H9 (cell line): ENCODE results near the gene KIAA0513. TPM values are rescaled to one million over a fixed set of nuclear protein-coding genes. Genes with fewer than 3 reads are reported as not detected.

Experiments
- DNase-seq: peaks from one replicate; pipeline ENCODE4 v3.0.0-alpha.2; 2017
- H2AFZ ChIP-seq: one replicate; pipeline ENCODE4 v1.6.1; 2013; ENCODE audit warnings: mild to moderate bottlenecking, low read length, control low read depth, moderate library complexity
- H2AK5ac ChIP-seq: 2 replicates; pipeline ENCODE4 v1.6.1; 2013; ENCODE audit warnings: low read length, control low read depth, mixed read lengths; ENCODE audit not compliant: insufficient read length
- H2BK120ac ChIP-seq: one replicate; pipeline ENCODE4 v1.6.1; 2013; ENCODE audit warnings: low read depth, mild to moderate bottlenecking, low read length, control low read depth, inconsistent platforms; ENCODE audit not compliant: poor library complexity, severe bottlenecking
- H2BK12ac ChIP-seq: 2 replicates; pipeline ENCODE4 v1.6.1; 2013; ENCODE audit warnings: low read length, control low read depth, mixed read lengths, low read depth; ENCODE audit not compliant: insufficient read length
- H2BK15ac ChIP-seq: 2 replicates; pipeline ENCODE4 v1.6.1; 2013; ENCODE audit warnings: low read depth, low read length, control low read depth
- H2BK20ac ChIP-seq: one replicate; pipeline ENCODE4 v1.6.1; 2013; ENCODE audit warnings: low read depth, mild to moderate bottlenecking, low read length, control low read depth, inconsistent platforms; ENCODE audit not compliant: poor library complexity, severe bottlenecking
- H2BK5ac ChIP-seq: 2 replicates; pipeline ENCODE4 v1.6.1; 2013; ENCODE audit warnings: low read length, control low read depth, mixed read lengths; ENCODE audit not compliant: insufficient read length
- H3K14ac ChIP-seq: 2 replicates; pipeline ENCODE4 v1.6.1; 2013; ENCODE audit warnings: low read length, control low read depth; ENCODE audit not compliant: insufficient read depth
- H3K18ac ChIP-seq: 2 replicates; pipeline ENCODE4 v1.6.1; 2013; ENCODE audit warnings: low read depth, mild to moderate bottlenecking, mixed read lengths, low read length, control low read depth; ENCODE audit not compliant: insufficient read length
- H3K23ac ChIP-seq: 2 replicates; pipeline ENCODE4 v1.6.1; 2013; ENCODE audit warnings: low read length, control low read depth, mixed read lengths, low read depth; ENCODE audit not compliant: insufficient read length
- H3K23me2 ChIP-seq: 2 replicates; pipeline ENCODE4 v1.6.1; 2013; ENCODE audit warnings: low read depth, mild to moderate bottlenecking, mixed read lengths, low read length, control low read depth; ENCODE audit not compliant: insufficient read length, poor library complexity, severe bottlenecking
- H3K27ac ChIP-seq: 2 replicates; pipeline ENCODE4 v1.5.1; 2013; ENCODE audit warnings: low read length, control low read depth, mixed read lengths, low read depth; ENCODE audit not compliant: insufficient read length
- H3K27me3 ChIP-seq: 2 replicates; pipeline ENCODE4 v1.6.1; 2013; ENCODE audit warnings: low read length, control low read depth, inconsistent platforms; ENCODE audit not compliant: insufficient read depth
- H3K4ac ChIP-seq: 2 replicates; pipeline ENCODE4 v1.6.1; 2013; ENCODE audit warnings: low read depth, mild to moderate bottlenecking, control low read depth, inconsistent platforms, low read length, moderate library complexity
- H3K4me1 ChIP-seq: 2 replicates; pipeline ENCODE4 v1.6.1; 2013; ENCODE audit warnings: low read length, control low read depth, inconsistent platforms; ENCODE audit not compliant: insufficient read depth
- H3K4me2 ChIP-seq: 2 replicates; pipeline ENCODE4 v1.6.1; 2013; ENCODE audit warnings: low read length, control low read depth, mixed read lengths; ENCODE audit not compliant: insufficient read length, insufficient read depth
- H3K56ac ChIP-seq: 2 replicates; pipeline ENCODE4 v1.6.1; 2013; ENCODE audit warnings: low read depth, mild to moderate bottlenecking, mixed read lengths, low read length, control low read depth; ENCODE audit not compliant: insufficient read length
- H3K79me1 ChIP-seq: 2 replicates; pipeline ENCODE4 v1.6.1; 2013; ENCODE audit warnings: low read depth, mild to moderate bottlenecking, moderate library complexity, low read length, control low read depth, inconsistent platforms; ENCODE audit not compliant: insufficient read depth, poor library complexity, severe bottlenecking
- H3K79me2 ChIP-seq: 2 replicates; pipeline ENCODE4 v1.6.1; 2013; ENCODE audit warnings: low read length, control low read depth, inconsistent platforms; ENCODE audit not compliant: insufficient read depth
- H3K9ac ChIP-seq: 2 replicates; pipeline ENCODE4 v1.6.1; 2013; ENCODE audit warnings: low read length, control low read depth, mixed read lengths; ENCODE audit not compliant: insufficient read length; ENCODE audit errors: extremely low read depth
- H3K9me3 ChIP-seq: one replicate; pipeline ENCODE4 v1.6.1; 2013; ENCODE audit warnings: low read depth, low read length, inconsistent platforms; ENCODE audit not compliant: control insufficient read depth
- H3T11ph ChIP-seq: one replicate; pipeline ENCODE4 v1.6.1; 2013; ENCODE audit warnings: mild to moderate bottlenecking, low read length, control low read depth, inconsistent platforms
- H4K20me1 ChIP-seq: one replicate; pipeline ENCODE4 v1.6.1; 2013; ENCODE audit not compliant: control insufficient read depth, insufficient read length, insufficient read depth
- H4K5ac ChIP-seq: 2 replicates; pipeline ENCODE4 v1.6.1; 2013; ENCODE audit warnings: low read depth, mild to moderate bottlenecking, mixed read lengths, low read length, control low read depth; ENCODE audit not compliant: insufficient read length
- H4K8ac ChIP-seq: replicated peaks from 2 replicates; pipeline ENCODE4 v1.6.1; 2013; ENCODE audit warnings: low read length, control low read depth, mixed read lengths, low read depth; ENCODE audit not compliant: insufficient read length
- H4K91ac ChIP-seq: 2 replicates; pipeline ENCODE4 v1.6.1; 2013; ENCODE audit warnings: low read depth, mild to moderate bottlenecking, moderate library complexity, mixed read lengths, low read length, control low read depth; ENCODE audit not compliant: insufficient read length
- H3K27ac Mint-ChIP-seq, 3 experiments: 2 replicates in 2 of 3; 3 replicates in 1 of 3; pipeline ENCODE4 v1.8.0; 2020 to 2021; ENCODE audit warnings: mixed read lengths in 3 of 3, mild to moderate bottlenecking in 1 of 3, moderate library complexity in 1 of 3
- H3K27me3 Mint-ChIP-seq: 2 replicates; pipeline ENCODE4 v1.8.0; 2021; ENCODE audit warnings: low read depth, mild to moderate bottlenecking, moderate library complexity, mixed read lengths
- H3K36me3 Mint-ChIP-seq, 3 experiments: 2 replicates in 2 of 3; 3 replicates in 1 of 3; pipeline ENCODE4 v1.8.0; 2020 to 2021; ENCODE audit warnings: low read depth in 3 of 3, mixed read lengths in 3 of 3; ENCODE audit not compliant: insufficient read depth in 1 of 3
- H3K4me1 Mint-ChIP-seq, 2 experiments: 2 replicates each; pipeline ENCODE4 v1.8.0; 2020; ENCODE audit warnings: mixed read lengths in 2 of 2
- H3K4me3 Mint-ChIP-seq, 2 experiments: 2 replicates in 1 of 2; 3 replicates in 1 of 2; pipeline ENCODE4 v1.8.0; 2020 to 2021; ENCODE audit warnings: mild to moderate bottlenecking in 2 of 2, mixed read lengths in 2 of 2, moderate library complexity in 1 of 2
- H3K9me3 Mint-ChIP-seq, 2 experiments: 2 replicates in 1 of 2; 3 replicates in 1 of 2; pipeline ENCODE4 v1.8.0; 2020; ENCODE audit warnings: mild to moderate bottlenecking in 2 of 2, mixed read lengths in 2 of 2, moderate library complexity in 1 of 2
- CTCF ChIP-seq: fragments of 200-600 bp; sonication (generic); conservative IDR thresholded peaks from 3 replicates; pipeline ENCODE4 v1.8.0; 2021; ENCODE audit warnings: antibody characterized with exemption, mild to moderate bottlenecking
- WGBS: extraction: QIAGEN DNeasy Blood & Tissue Kit; methylation state at CpG from one replicate; pipeline ENCODE4 v1.1.7; 2013; ENCODE audit warnings: missing lambda C conversion rate, low lambda C conversion rate, mixed read lengths; ENCODE audit not compliant: insufficient read length; ENCODE audit errors: extremely low coverage; 5-methylcytosine and 5-hydroxymethylcytosine counted together
- total RNA-seq: library from RNA; stranded (reverse); gene quantifications from 2 replicates; pipeline ENCODE4 v1.2.1, GENCODE V29; 2021

KIAA0513 gene
- total RNA-seq, 1 experiment from 2014 or later, result 4.7 TPM

- no peak overlapping the region for H2BK5ac ChIP-seq
- Mint-ChIP-seq H3K27ac (no peak overlapping the region), H3K9me3 (no peaks in the 10 kb centered on the region), H3K4me1 (peaks cover 3 to 4% of the 10 kb centered on the region in 2 experiments; a peak in 1 of 4 replicates), H3K4me3 (no peak overlapping the region), H3K27me3 (peaks cover 15% of the 10 kb centered on the region), H3K36me3 (no peaks in the 10 kb centered on the region)
- H2AK5ac ChIP-seq, result no peak overlapping the region
- H3K56ac ChIP-seq, result no peak overlapping the region
- no peaks in the 10 kb centered on the region for H3K79me1 ChIP-seq
- H3K9ac ChIP-seq, result no peak overlapping the region
- no peak overlapping the region for H3K27ac ChIP-seq
- H3K23me2 ChIP-seq, result no peaks in the 10 kb centered on the region
- H3K23ac ChIP-seq, result no peak overlapping the region
- WGBS, result no CpG with 5 or more reads among the region's 5 CpGs
- H2BK120ac ChIP-seq, result no peak overlapping the region
- H4K5ac ChIP-seq, result no peak overlapping the region
- H3K27me3 ChIP-seq, result no peaks in the 10 kb centered on the region
- no peak overlapping the region for H2AFZ ChIP-seq
- H4K20me1 ChIP-seq, result no peaks in the 10 kb centered on the region
- DNase-seq, result no peak
- no peak overlapping the region for H3K4ac ChIP-seq
- H2BK20ac ChIP-seq, result no peak overlapping the region
- H3K14ac ChIP-seq, result no peak overlapping the region
- no peaks in the 10 kb centered on the region for H3K9me3 ChIP-seq
- no peak overlapping the region for H2BK15ac ChIP-seq
- no peak for TF ChIP-seq CTCF
- H2BK12ac ChIP-seq, result no peak overlapping the region
- no peak overlapping the region for H3T11ph ChIP-seq
- no peaks in the 10 kb centered on the region; the same call in 1 of the 2 replicates for H3K4me1 ChIP-seq
- no peak overlapping the region for H4K8ac ChIP-seq
- no peaks in the 10 kb centered on the region for H3K79me2 ChIP-seq
- no peak overlapping the region for H3K18ac ChIP-seq
- H3K4me2 ChIP-seq, result no peak overlapping the region
- H4K91ac ChIP-seq, result no peak overlapping the region
Observed at GRCh38 chr16:85045077-85045476, 17.5 kb downstream of the KIAA0513 start.
